Measurements from ENCODE around the gene FNDC7.
"Not testable (repeated sequence)": the region's sequence is repeated elsewhere in the genome, so short reads cannot be mapped to it uniquely, and the experiment has no call there.

- TF ChIP-seq CTCF, POLR2A (IDR thresholded peaks at IDR 0.05): not testable (repeated sequence)
These were observed 10.6 kb upstream of the FNDC7 start for GRCh38 chr1:108702109-108702508.
